Cardiac muscle cell (in vitro differentiated cells and primary cell): ENCODE results near the gene LDLRAD4. TPM values are rescaled to one million over a fixed set of nuclear protein-coding genes. Genes with fewer than 3 reads are reported as not detected.

Experiments used
- DNase-seq, 2 donors: peaks; one replicate each; pipeline versions ENCODE4 v3.0.0 to v3.0.0-alpha.2; 2010 to 2017; ENCODE audit warnings: low read depth in 1 of 2, low spot score in 1 of 2
- H3K27ac ChIP-seq: fragments of 200-600 bp; sonication (generic); 2 replicates; pipeline ENCODE4 v1.5.1; 2016
- H3K27me3 ChIP-seq: fragments of 200-600 bp; sonication (generic); 2 replicates; pipeline ENCODE4 v1.6.0; 2016; ENCODE audit warnings: control low read depth
- H3K36me3 ChIP-seq: fragments of 200-600 bp; sonication (generic); 2 replicates; pipeline ENCODE4 v1.5.1; 2016; ENCODE audit warnings: control low read depth
- H3K4me1 ChIP-seq: fragments of 200-600 bp; sonication (generic); 2 replicates; pipeline ENCODE4 v1.8.1; 2017; ENCODE audit warnings: low read depth, mild to moderate bottlenecking, mixed run types
- H3K4me3 ChIP-seq: fragments of 200-600 bp; sonication (generic); 2 replicates; pipeline ENCODE4 v1.5.1; 2016; ENCODE audit warnings: mild to moderate bottlenecking
- H3K9me3 ChIP-seq: fragments of 200-600 bp; sonication (generic); 2 replicates; pipeline ENCODE4 v1.5.1; 2017; ENCODE audit warnings: low read depth, mild to moderate bottlenecking, control low read depth
- polyA plus RNA-seq: library from polyadenylated mRNA; unstranded; fragments of >200 nt; fragmentation: Nextera tagmentation; extraction: Ambion mirVana; gene quantifications from 2 replicates; pipeline ENCODE4 v1.2.1, GENCODE V29; 2016
- total RNA-seq: library from RNA; depleted of rRNA; stranded (reverse); fragments of >200 nt; gene quantifications from 2 replicates; pipeline ENCODE4 v1.2.3, GENCODE V29; 2016
- TF ChIP-seq, protein P1 (sequence below): IDR thresholded peaks from 2 replicates; pipeline ENCODE4 v1.5.1; 2012; ENCODE audit warnings: low read depth, mild to moderate bottlenecking, low read length

The LDLRAD4 gene
- total and polyA plus RNA-seq, 2 experiments from 2014 or later = 10.5 to 11.5 TPM

- peak in 1 of 2 donors; percentile 29 for DNase-seq
- H3K27ac ChIP-seq = no peak overlapping the region
- TF ChIP-seq, protein P1, sequence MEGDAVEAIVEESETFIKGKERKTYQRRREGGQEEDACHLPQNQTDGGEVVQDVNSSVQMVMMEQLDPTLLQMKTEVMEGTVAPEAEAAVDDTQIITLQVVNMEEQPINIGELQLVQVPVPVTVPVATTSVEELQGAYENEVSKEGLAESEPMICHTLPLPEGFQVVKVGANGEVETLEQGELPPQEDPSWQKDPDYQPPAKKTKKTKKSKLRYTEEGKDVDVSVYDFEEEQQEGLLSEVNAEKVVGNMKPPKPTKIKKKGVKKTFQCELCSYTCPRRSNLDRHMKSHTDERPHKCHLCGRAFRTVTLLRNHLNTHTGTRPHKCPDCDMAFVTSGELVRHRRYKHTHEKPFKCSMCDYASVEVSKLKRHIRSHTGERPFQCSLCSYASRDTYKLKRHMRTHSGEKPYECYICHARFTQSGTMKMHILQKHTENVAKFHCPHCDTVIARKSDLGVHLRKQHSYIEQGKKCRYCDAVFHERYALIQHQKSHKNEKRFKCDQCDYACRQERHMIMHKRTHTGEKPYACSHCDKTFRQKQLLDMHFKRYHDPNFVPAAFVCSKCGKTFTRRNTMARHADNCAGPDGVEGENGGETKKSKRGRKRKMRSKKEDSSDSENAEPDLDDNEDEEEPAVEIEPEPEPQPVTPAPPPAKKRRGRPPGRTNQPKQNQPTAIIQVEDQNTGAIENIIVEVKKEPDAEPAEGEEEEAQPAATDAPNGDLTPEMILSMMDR = no peak
These were observed 358.6 kb downstream of the LDLRAD4 start for GRCh38 chr18:13577091-13577697.

GRCh38 chr18:13577781-13578180 lies 359.2 kb downstream of the LDLRAD4 start:
- Histone ChIP-seq H3K27ac (no peak overlapping the region), H3K9me3 (no peaks in the 10 kb centered on the region), H3K27me3 (no peaks in the 10 kb centered on the region), H3K4me1 (peaks cover 3% of the 10 kb centered on the region), H3K4me3 (no peak overlapping the region), H3K36me3 (no peaks in the 10 kb centered on the region)
- TF ChIP-seq, protein P1 = no peak
- no peak for DNase-seq

More at GRCh38 chr18:13577091-13577697, 358.6 kb downstream of the LDLRAD4 start:
- peaks cover 3% of the 10 kb centered on the region for H3K4me1 ChIP-seq
- no peaks in the 10 kb centered on the region for H3K36me3 ChIP-seq
- H3K9me3 ChIP-seq = no peaks in the 10 kb centered on the region
- H3K4me3 ChIP-seq = no peak overlapping the region
- no peaks in the 10 kb centered on the region for H3K27me3 ChIP-seq

DNA sequence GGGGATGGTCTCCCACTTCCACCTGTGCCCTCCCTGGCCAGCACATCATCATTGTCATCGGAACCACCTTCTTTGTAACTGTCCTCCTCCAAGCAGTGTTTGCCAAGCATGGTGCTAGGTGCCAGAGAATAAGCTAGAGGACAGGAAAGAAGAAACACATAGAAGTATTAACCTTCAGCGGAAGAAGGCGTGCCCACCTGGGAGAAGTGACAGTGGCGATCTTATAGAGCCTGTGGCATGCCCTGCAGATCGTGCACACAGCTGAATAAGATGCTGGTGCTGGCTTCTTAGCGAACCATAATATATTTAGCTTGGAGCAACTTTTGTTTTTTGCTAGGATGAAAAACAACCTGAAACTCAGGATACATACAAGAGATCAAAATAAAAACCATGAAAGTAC lies 359.8 kb downstream of the LDLRAD4 start:
- Histone ChIP-seq H3K4me1 (peaks cover 3% of the 10 kb centered on the region), H3K27ac (no peak overlapping the region), H3K27me3 (no peaks in the 10 kb centered on the region), H3K36me3 (no peaks in the 10 kb centered on the region), H3K9me3 (no peaks in the 10 kb centered on the region), H3K4me3 (no peak overlapping the region)
- TF ChIP-seq, protein P1 = no peak
- DNase-seq = no peak

- H3K27ac ChIP-seq = no peak overlapping the region
- DNase-seq = no peak
- H3K9me3 ChIP-seq = no peaks in the 10 kb centered on the region
- H3K27me3 ChIP-seq = no peaks in the 10 kb centered on the region
- no peaks in the 10 kb centered on the region for H3K36me3 ChIP-seq
- H3K4me1 ChIP-seq = peaks cover 13% of the 10 kb centered on the region
- TF ChIP-seq, protein P1 = no peak
- H3K4me3 ChIP-seq = no peak overlapping the region
These were observed 361.3 kb downstream of the LDLRAD4 start for GRCh38 chr18:13579874-13580273.

DNA sequence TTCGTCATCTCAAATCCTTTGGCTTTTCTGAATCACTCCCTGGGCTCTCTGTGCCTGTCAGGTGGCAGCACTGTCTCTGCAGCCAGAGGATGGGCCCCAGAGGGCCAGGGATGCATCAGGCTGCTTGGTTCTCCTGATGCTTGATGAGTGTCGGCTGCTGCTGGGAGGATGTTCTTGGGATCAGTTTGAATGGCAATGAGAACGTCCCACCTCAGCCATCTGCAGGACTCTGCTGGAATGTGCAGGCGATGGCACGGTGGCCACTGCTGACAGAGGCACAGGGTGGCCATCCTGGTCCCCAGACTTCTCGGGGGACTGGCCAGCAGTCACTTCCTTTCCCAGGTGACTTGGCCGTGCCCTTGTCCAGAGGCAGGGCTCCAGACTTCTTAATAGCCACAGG lies 361.8 kb downstream of the LDLRAD4 start:
- Histone ChIP-seq H3K27ac (no peak overlapping the region), H3K9me3 (no peaks in the 10 kb centered on the region), H3K27me3 (no peaks in the 10 kb centered on the region), H3K4me3 (no peak overlapping the region), H3K4me1 (peaks cover 16% of the 10 kb centered on the region), H3K36me3 (no peaks in the 10 kb centered on the region)
- no peak for DNase-seq
- TF ChIP-seq, protein P1 = no peak
